ENCODE data around the gene CETN1.

CETN1 gene

GRCh38 chr18:568731-569130 is 11.4 kb upstream of the CETN1 start:
- DNase-seq (ENCODE audit: insufficient read length) = no peak
- no peak for TF ChIP-seq TAF1 (IDR thresholded peaks at IDR 0.05; ENCODE audit: borderline replicate concordance, low read depth, low read length)
- no peak for TF ChIP-seq POLR2A (IDR thresholded peaks at IDR 0.05; ENCODE audit: low read depth, low read length)
- no peak for TF ChIP-seq POLR2AphosphoS5 (IDR thresholded peaks at IDR 0.05; ENCODE audit: low read depth, low read length)
- FAIRE-seq = no peak

GRCh38 chr18:570256-570655 is 9.9 kb upstream of the CETN1 start:
- no peak for FAIRE-seq

DNA sequence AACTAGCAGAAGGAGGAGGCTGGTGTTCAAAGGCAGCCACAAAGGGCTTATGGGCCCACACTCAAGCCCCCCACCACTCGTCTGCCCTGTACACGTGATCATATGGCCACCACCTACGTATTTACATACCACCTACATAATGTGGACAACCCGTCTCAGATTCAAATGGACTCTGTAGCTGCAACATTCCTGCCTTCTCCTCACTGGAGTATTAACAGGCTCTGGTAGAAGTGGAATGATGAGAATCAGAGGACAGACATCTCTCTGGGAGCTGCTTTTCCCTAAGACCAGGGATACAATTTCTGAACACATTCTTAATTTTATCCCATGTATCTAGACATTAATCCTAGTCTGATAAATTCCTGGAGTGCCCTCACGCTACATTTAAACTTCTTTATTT is 9.5 kb upstream of the CETN1 start:
- no peak for FAIRE-seq
- TF ChIP-seq POLR2AphosphoS5 (IDR thresholded peaks at IDR 0.05; ENCODE audit: low read depth, low read length) (no peak), TAF1 (IDR thresholded peaks at IDR 0.05; ENCODE audit: borderline replicate concordance, low read depth, low read length) (no peak), POLR2A (IDR thresholded peaks at IDR 0.05; ENCODE audit: low read depth, low read length) (no peak)
- DNase-seq (ENCODE audit: insufficient read length) = no peak

More at GRCh38 chr18:570256-570655, 9.9 kb upstream of the CETN1 start:
- TF ChIP-seq POLR2AphosphoS5 (IDR thresholded peaks at IDR 0.05; ENCODE audit: low read depth, low read length) (no peak), POLR2A (IDR thresholded peaks at IDR 0.05; ENCODE audit: low read depth, low read length) (no peak), TAF1 (IDR thresholded peaks at IDR 0.05; ENCODE audit: borderline replicate concordance, low read depth, low read length) (no peak)
- no peak for DNase-seq (ENCODE audit: insufficient read length)

DNA sequence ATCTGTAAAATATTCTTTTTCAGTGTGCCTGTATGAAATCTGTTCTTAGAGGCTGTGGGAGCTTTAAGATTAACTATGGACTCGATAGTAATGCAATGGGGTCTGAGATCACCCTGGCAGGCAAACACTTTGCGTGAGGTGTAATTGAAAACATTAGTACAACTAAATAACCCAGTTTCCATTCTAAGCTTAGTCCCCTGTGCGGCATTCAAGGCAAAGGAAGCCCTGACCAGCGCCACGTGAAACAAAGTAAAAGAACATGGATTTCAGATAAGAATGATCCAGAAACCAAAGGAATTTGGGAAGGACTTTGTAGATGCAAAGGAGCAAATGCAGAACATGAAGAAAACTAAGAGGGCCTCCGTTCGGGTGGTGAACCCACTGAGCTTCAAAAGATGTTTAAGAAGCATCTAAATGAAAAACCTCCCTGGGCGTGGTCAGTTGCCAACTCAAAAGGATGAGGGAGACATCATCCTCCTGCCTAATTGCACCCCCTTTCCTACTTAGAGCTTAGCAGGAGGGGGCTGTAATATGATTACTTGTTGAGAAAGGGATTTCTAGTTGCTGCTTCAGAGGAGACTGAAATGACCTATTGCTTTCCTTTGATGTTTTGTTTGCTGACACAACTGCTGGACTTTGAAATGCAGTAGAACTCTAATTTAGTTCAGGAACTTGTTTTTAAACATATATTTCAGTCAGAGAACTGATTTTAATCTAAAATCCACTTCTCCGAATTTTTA is 7.9 kb upstream of the CETN1 start:
- DNase-seq (ENCODE audit: insufficient read length) = no peak
- no peak for FAIRE-seq
- TF ChIP-seq TAF1 (IDR thresholded peaks at IDR 0.05; ENCODE audit: borderline replicate concordance, low read depth, low read length) (no peak), POLR2AphosphoS5 (IDR thresholded peaks at IDR 0.05; ENCODE audit: low read depth, low read length) (no peak), POLR2A (IDR thresholded peaks at IDR 0.05; ENCODE audit: low read depth, low read length) (no peak)

DNA sequence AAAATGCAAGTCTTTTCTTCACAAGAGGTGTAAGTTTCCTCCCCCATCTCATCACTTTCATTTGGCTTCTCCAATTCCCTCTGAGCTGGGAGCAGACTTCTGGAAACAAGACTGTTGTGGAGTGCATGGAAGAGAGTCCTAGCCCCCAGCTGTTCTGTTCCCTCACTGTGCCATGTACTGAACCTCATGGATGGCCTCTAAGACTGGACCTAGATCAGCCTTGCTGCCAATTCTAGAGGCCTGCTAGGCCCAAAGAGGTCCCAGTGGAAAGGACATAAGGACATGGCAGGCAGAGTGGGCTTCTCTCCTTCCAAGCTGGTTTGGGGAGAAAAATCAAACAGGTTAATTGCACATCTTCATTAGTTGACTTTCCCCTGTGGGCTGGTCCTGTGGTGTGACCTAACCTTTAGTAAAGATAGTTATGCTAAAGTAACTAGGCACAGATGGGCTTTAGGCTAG is 7.3 kb upstream of the CETN1 start:
- DNase-seq (ENCODE audit: insufficient read length) = no peak
- no peak for FAIRE-seq
- TF ChIP-seq TAF1 (IDR thresholded peaks at IDR 0.05; ENCODE audit: borderline replicate concordance, low read depth, low read length) (no peak), POLR2A (IDR thresholded peaks at IDR 0.05; ENCODE audit: low read depth, low read length) (no peak), POLR2AphosphoS5 (IDR thresholded peaks at IDR 0.05; ENCODE audit: low read depth, low read length) (no peak)

GRCh38 chr18:573385-573784 is 6.8 kb upstream of the CETN1 start:
- FAIRE-seq (no peak), DNase-seq (ENCODE audit: insufficient read length) (no peak)
- TF ChIP-seq POLR2A (IDR thresholded peaks at IDR 0.05; ENCODE audit: low read depth, low read length) (no peak), POLR2AphosphoS5 (IDR thresholded peaks at IDR 0.05; ENCODE audit: low read depth, low read length) (no peak), TAF1 (IDR thresholded peaks at IDR 0.05; ENCODE audit: borderline replicate concordance, low read depth, low read length) (no peak)

DNA sequence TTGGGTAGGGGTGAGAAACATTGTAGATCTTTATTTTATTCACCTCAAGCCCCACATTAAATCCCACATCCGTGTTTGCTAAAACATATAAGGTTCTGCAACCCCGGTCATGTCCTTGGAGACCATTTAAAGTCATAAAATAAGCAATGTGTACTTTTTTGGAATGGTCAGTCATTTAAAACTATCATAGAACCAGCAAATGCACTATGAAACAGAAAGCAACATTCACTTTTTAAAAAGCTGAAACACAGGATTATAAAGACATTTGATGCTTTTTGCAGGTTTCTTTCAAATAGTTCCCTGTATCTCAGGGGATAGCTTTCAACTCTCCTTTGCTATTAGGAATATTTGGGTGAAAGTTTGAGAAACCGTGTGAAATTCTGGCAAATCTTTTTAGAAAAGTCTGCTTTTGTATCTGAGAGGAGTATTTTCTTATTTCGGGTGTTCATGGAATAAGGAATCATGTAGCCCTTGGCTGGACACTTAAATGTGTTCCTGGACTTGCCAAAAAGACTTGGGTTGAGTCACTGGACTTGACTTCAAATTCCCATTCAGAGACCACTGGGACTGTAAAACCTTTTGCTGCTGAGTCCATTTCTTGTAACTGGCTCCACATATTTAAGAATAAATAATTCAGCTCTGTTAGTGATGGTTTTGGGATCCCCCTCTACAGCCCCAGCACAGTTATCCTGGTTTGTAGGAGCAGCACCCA is 5.9 kb upstream of the CETN1 start:
- no peak for FAIRE-seq

DNA sequence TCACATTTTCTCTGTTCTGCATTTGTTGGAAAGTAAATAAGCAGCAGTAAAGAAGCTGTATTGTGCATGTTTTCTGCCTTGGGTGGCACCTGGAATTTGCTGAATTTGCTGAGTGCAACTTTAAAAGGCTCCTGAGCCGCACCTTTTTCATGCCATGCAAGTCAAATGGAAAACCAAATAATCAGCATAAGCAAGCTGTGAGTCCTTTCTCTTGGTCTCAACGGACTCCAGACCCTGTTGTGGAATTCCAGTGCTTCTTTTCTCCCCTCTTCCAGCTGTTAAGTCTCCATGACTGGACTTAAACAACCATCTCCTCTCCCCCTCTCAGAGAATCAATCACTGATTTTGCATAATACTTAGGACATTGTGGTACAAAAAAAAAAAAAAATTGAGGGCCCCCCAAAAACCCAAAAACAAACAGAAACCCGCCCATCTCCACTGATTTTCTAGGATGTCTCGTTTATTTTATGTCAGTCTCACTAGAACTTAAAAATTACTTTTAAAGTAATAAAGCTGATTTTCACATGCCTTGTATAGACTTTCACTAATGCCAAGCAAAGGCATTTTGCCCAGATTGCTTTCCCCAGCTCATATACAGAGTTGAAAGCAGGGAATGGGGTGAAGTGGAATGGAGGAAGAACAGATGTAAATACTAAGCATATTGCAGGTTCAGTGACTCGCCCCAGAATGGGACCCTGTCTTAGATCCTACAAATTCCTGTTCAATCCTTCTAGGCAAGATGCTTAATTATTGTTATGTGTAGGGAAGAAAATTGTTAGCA is 5.1 kb upstream of the CETN1 start:
- DNase-seq (ENCODE audit: insufficient read length) (no peak), FAIRE-seq (no peak)
- TF ChIP-seq POLR2AphosphoS5 (IDR thresholded peaks at IDR 0.05; ENCODE audit: low read depth, low read length) (no peak), POLR2A (IDR thresholded peaks at IDR 0.05; ENCODE audit: low read depth, low read length) (no peak), TAF1 (IDR thresholded peaks at IDR 0.05; ENCODE audit: borderline replicate concordance, low read depth, low read length) (no peak)

More for the DNA sequence above, 5.9 kb upstream of the CETN1 start:
- DNase-seq (ENCODE audit: insufficient read length) = no peak
- TF ChIP-seq POLR2AphosphoS5 (IDR thresholded peaks at IDR 0.05; ENCODE audit: low read depth, low read length) (no peak), TAF1 (IDR thresholded peaks at IDR 0.05; ENCODE audit: borderline replicate concordance, low read depth, low read length) (no peak), POLR2A (IDR thresholded peaks at IDR 0.05; ENCODE audit: low read depth, low read length) (no peak)

- TF ChIP-seq TAF1 (IDR thresholded peaks at IDR 0.05; ENCODE audit: borderline replicate concordance, low read depth, low read length) (no peak), POLR2AphosphoS5 (IDR thresholded peaks at IDR 0.05; ENCODE audit: low read depth, low read length) (no peak), POLR2A (IDR thresholded peaks at IDR 0.05; ENCODE audit: low read depth, low read length) (no peak)
- DNase-seq (ENCODE audit: insufficient read length) = no peak
- FAIRE-seq = no peak
These were observed 3.3 kb upstream of the CETN1 start for GRCh38 chr18:576924-577323.

DNA sequence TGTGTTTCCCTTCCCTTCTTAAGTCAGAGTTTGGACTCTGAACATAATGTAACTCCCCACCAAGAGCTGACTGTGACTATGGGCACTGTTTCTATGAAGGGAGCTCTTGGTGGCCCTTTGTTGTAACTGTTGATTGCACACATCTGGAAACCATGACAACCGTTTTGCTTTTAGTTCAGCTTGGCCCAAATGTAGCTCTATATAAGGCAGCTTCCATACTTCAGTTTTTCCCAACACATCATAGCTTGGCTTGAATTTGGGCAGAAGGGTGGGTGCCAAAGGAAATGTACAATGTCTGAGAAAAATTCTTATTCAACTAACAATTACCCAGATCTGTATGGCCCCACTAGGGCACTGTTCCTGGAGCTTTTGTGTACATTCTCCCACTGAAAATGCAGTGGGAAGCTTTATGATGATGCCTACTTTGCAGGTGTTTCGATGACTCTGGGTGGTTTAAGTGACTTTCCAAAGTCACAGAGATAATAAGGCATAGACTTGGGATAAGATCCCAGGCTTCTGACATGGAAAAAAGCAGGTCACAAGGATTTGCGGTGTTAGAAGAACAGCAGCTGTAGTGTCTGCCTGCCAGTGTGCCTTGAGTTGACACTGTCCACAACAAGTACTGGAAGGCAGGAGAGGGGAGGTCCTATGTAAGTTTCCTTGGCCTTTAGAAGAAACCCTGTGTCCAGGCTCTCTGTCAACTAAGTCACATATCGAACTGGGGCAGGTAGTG is 2.4 kb upstream of the CETN1 start:
- no peak for FAIRE-seq
- TF ChIP-seq POLR2AphosphoS5 (IDR thresholded peaks at IDR 0.05; ENCODE audit: low read depth, low read length) (no peak), POLR2A (IDR thresholded peaks at IDR 0.05; ENCODE audit: low read depth, low read length) (no peak), TAF1 (IDR thresholded peaks at IDR 0.05; ENCODE audit: borderline replicate concordance, low read depth, low read length) (no peak)
- DNase-seq (ENCODE audit: insufficient read length) = no peak

DNA sequence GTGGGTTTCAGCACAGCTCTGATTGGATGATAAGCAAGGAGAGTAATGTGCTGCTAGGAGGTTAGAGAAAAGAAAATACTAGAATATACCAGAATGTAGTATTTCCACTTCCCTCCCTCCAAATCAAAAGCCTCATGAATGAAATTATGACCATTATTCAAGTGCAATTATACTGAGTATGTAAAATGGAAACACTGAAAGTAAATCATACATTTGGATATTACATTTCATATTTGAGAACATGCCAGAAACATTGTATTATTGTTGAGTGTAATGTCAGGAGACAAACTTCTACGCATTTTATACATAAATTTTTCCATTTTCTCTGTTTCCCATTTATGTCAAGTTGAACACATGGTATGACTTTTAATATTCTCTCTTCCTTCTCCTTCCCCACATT is 942 bp upstream of the CETN1 start:
- no peak for TF ChIP-seq TAF1 (IDR thresholded peaks at IDR 0.05; ENCODE audit: borderline replicate concordance, low read depth, low read length)
- TF ChIP-seq POLR2A (IDR thresholded peaks at IDR 0.05; ENCODE audit: low read depth, low read length) = no peak
- TF ChIP-seq POLR2AphosphoS5 (IDR thresholded peaks at IDR 0.05; ENCODE audit: low read depth, low read length) = no peak
- FAIRE-seq (no peak), DNase-seq (ENCODE audit: insufficient read length) (no peak)
